GM23338 (cell line): ENCODE data around the gene OR7G3. TPM values are rescaled to one million over a fixed set of nuclear protein-coding genes. Genes with fewer than 3 reads are reported as not detected.

Experiments used
- ATAC-seq: fragments of 200-7000 bp; cut with Tn5 transposase; 3 replicates; pipeline ENCODE4 v1.9.1; 2020
- DNase-seq: peaks from one replicate; pipeline ENCODE4 v3.0.0-alpha.2; 2015; ENCODE audit warnings: low spot score
- H2AFZ ChIP-seq: fragments of 200-600 bp; sonication (generic); 2 replicates; pipeline ENCODE4 v1.8.0; 2016; ENCODE audit warnings: antibody characterized with exemption, mild to moderate bottlenecking, moderate library complexity
- H3F3A ChIP-seq: fragments of 200-600 bp; sonication (generic); replicated peaks from 2 replicates; pipeline ENCODE4 v1.8.0; 2017; ENCODE audit warnings: antibody characterized with exemption, mixed run types, low read depth
- H3K27ac ChIP-seq: fragments of 200-600 bp; sonication (generic); 2 replicates; pipeline ENCODE4 v1.6.1; 2016; ENCODE audit warnings: low read depth
- H3K27me3 ChIP-seq: fragments of 200-600 bp; sonication (generic); 2 replicates; pipeline ENCODE4 v1.8.0; 2016; ENCODE audit warnings: mild to moderate bottlenecking, mixed run types, moderate library complexity; ENCODE audit not compliant: insufficient read depth
- H3K36me3 ChIP-seq: fragments of 200-600 bp; sonication (generic); 2 replicates; pipeline ENCODE4 v1.8.0; 2016; ENCODE audit warnings: mild to moderate bottlenecking; ENCODE audit not compliant: insufficient read depth
- H3K4me1 ChIP-seq: fragments of 200-600 bp; sonication (generic); 2 replicates; pipeline ENCODE4 v1.8.0; 2016; ENCODE audit warnings: mild to moderate bottlenecking, moderate library complexity; ENCODE audit not compliant: insufficient read depth
- H3K4me2 ChIP-seq: fragments of 200-600 bp; sonication (generic); 2 replicates; pipeline ENCODE4 v1.7.1; 2017; ENCODE audit warnings: mixed run types
- H3K4me3 ChIP-seq: fragments of 200-600 bp; sonication (generic); 2 replicates; pipeline ENCODE4 v1.6.1; 2016; ENCODE audit warnings: mixed run types
- H3K79me2 ChIP-seq: fragments of 200-600 bp; sonication (generic); replicated peaks from 2 replicates; pipeline ENCODE4 v1.8.0; 2017; ENCODE audit warnings: mild to moderate bottlenecking; ENCODE audit not compliant: insufficient read depth
- H3K9me2 ChIP-seq: fragments of 200-600 bp; sonication (generic); 2 replicates; pipeline ENCODE4 v1.8.0; 2017; ENCODE audit not compliant: insufficient read depth
- H4K20me1 ChIP-seq: fragments of 200-600 bp; sonication (generic); replicated peaks from 2 replicates; pipeline ENCODE4 v1.8.0; 2017; ENCODE audit warnings: mild to moderate bottlenecking; ENCODE audit not compliant: insufficient read depth
- H3K27ac Mint-ChIP-seq: 2 replicates; pipeline ENCODE4 v1.8.0; 2020; ENCODE audit warnings: inconsistent platforms, mild to moderate bottlenecking, moderate library complexity, mixed read lengths
- H3K27me3 Mint-ChIP-seq: 3 replicates; pipeline ENCODE4 v1.8.0; 2022; ENCODE audit warnings: low read depth, mild to moderate bottlenecking, moderate library complexity, mixed read lengths, inconsistent platforms; ENCODE audit not compliant: insufficient read depth, poor library complexity
- H3K36me3 Mint-ChIP-seq: 3 replicates; pipeline ENCODE4 v1.8.0; 2021; ENCODE audit warnings: low read depth, mild to moderate bottlenecking, inconsistent platforms, moderate library complexity, mixed read lengths
- H3K4me1 Mint-ChIP-seq: 3 replicates; pipeline ENCODE4 v1.8.0; 2020; ENCODE audit warnings: mild to moderate bottlenecking, inconsistent platforms, mixed read lengths
- H3K4me3 Mint-ChIP-seq: 3 replicates; pipeline ENCODE4 v1.8.0; 2021; ENCODE audit warnings: moderate library complexity, mild to moderate bottlenecking, inconsistent platforms, mixed read lengths
- H3K9me3 Mint-ChIP-seq: 3 replicates; pipeline ENCODE4 v1.8.0; 2020; ENCODE audit warnings: moderate library complexity, mild to moderate bottlenecking, inconsistent platforms, mixed read lengths
- CREB1 ChIP-seq: fragments of 250-450 bp; sonication (Bioruptor Pico); IDR thresholded peaks from 2 replicates; pipeline ENCODE4 v1.5.0; 2020; ENCODE audit warnings: low read depth, mild to moderate bottlenecking, moderate library complexity
- CTCF ChIP-seq, 2 experiments: fragments of 200-600 bp in 1 of 2; sonication (generic) in 1 of 2; conservative IDR thresholded peaks; 2 replicates each; pipeline versions ENCODE4 v1.5.1 to v1.6.1; 2016 to 2017; ENCODE audit warnings: antibody characterized with exemption in 2 of 2, low read depth in 2 of 2, mild to moderate bottlenecking in 2 of 2, moderate library complexity in 1 of 2
- ETS1 ChIP-seq: IDR thresholded peaks from 2 replicates; pipeline ENCODE4 v1.6.1; 2016; ENCODE audit warnings: antibody characterized with exemption
- EZH2 ChIP-seq: fragments of 200-600 bp; sonication (generic); IDR thresholded peaks from one replicate; pipeline ENCODE4 v1.8.0; 2017; ENCODE audit warnings: antibody characterized with exemption, mild to moderate bottlenecking, low read depth; ENCODE audit not compliant: unreplicated experiment
- EZH2phosphoT487 ChIP-seq: fragments of 200-600 bp; sonication (generic); IDR thresholded peaks from one replicate; pipeline ENCODE4 v1.8.1; 2018; ENCODE audit warnings: antibody characterized with exemption; ENCODE audit not compliant: unreplicated experiment
- JUNB ChIP-seq: IDR thresholded peaks from one replicate; pipeline ENCODE4 v1.6.1; 2016; ENCODE audit warnings: antibody characterized with exemption; ENCODE audit not compliant: unreplicated experiment
- NANOG ChIP-seq: IDR thresholded peaks from 2 replicates; pipeline ENCODE4 v1.6.1; 2016; ENCODE audit warnings: antibody characterized with exemption, borderline replicate concordance
- POLR2AphosphoS5 ChIP-seq: IDR thresholded peaks from 2 replicates; pipeline ENCODE4 v1.6.1; 2016; ENCODE audit warnings: antibody characterized with exemption, low read depth
- REST ChIP-seq: IDR thresholded peaks from one replicate; pipeline ENCODE4 v1.6.1; 2018; ENCODE audit warnings: antibody characterized with exemption; ENCODE audit not compliant: unreplicated experiment
- STAT1 ChIP-seq: IDR thresholded peaks from one replicate; pipeline ENCODE4 v1.6.1; 2016; ENCODE audit warnings: antibody characterized with exemption; ENCODE audit not compliant: unreplicated experiment
- ZNF114 ChIP-seq: fragments of 250-450 bp; sonication (Bioruptor Pico); IDR thresholded peaks from 2 replicates; pipeline ENCODE4 v1.5.0; 2020; ENCODE audit warnings: mild to moderate bottlenecking, moderate library complexity
- ZNF331 ChIP-seq: fragments of 250-450 bp; sonication (Bioruptor Pico); IDR thresholded peaks from 2 replicates; pipeline ENCODE4 v1.5.0; 2020; ENCODE audit warnings: low read depth, mild to moderate bottlenecking, moderate library complexity
- ZNF462 ChIP-seq: fragments of 250-450 bp; sonication (Bioruptor Pico); IDR thresholded peaks from 2 replicates; pipeline ENCODE4 v1.5.0; 2020; ENCODE audit warnings: mild to moderate bottlenecking, moderate library complexity
- polyA plus RNA-seq: library from polyadenylated mRNA; unstranded; fragments of >200 nt; fragmentation: Nextera tagmentation; extraction: Ambion mirVana; gene quantifications from 2 replicates; pipeline ENCODE4 v1.2.1, GENCODE V29; 2016
- total RNA-seq: library from RNA; depleted of rRNA; stranded (reverse); fragments of >200 nt; shearing (Covaris generic); gene quantifications from 2 replicates; pipeline ENCODE4 v1.2.3, GENCODE V29; 2014

Gene OR7G3
- total and polyA plus RNA-seq, 2 experiments from 2014 or later, result not detected

- Histone ChIP-seq H3F3A (no peaks in the 10 kb centered on the region), H3K36me3 (peaks cover 34% of the 10 kb centered on the region), H3K27ac (no peak overlapping the region), H2AFZ (no peak overlapping the region), H3K27me3 (no peaks in the 10 kb centered on the region), H3K79me2 (peaks cover 65% of the 10 kb centered on the region), H3K9me2 (no peaks in the 10 kb centered on the region), H3K4me1 (no peaks in the 10 kb centered on the region), H3K4me3 (no peak overlapping the region), H4K20me1 (peaks cover 21% of the 10 kb centered on the region), H3K4me2 (no peak overlapping the region)
- ATAC-seq (no peak), DNase-seq (no peak)
- Mint-ChIP-seq H3K27ac (no peak overlapping the region), H3K27me3 (peaks cover 4% of the 10 kb centered on the region), H3K9me3 (peaks cover 81% of the 10 kb centered on the region), H3K4me1 (no peaks in the 10 kb centered on the region), H3K4me3 (no peak overlapping the region), H3K36me3 (peaks cover 100% of the 10 kb centered on the region)
- TF ChIP-seq CREB1 (CRISPR knock-in tag) (no peak), CTCF (conservative IDR thresholded peaks at IDR 0.05; ENCODE audit: low read depth in 2 of 2) (no peak), POLR2AphosphoS5 (no peak), ZNF114 (CRISPR knock-in tag) (no peak), NANOG (no peak), REST (no peak), JUNB (no peak), EZH2phosphoT487 (no peak), ETS1 (no peak), ZNF462 (CRISPR knock-in tag) (no peak), EZH2 (no peak), STAT1 (no peak), ZNF331 (CRISPR knock-in tag) (no peak)
Measured at GRCh38 chr19:9155591-9155990, 28.8 kb upstream of the OR7G3 start.
